ENCODE measurements around the gene CRIP3.

Gene CRIP3

GRCh38 chr6:43287717-43288679 is 20.6 kb downstream of the CRIP3 start:
- ATAC-seq (no peak), DNase-seq (no peak)

GRCh38 chr6:43286980-43287716 is 21.5 kb downstream of the CRIP3 start:
- DNase-seq, result no peak
- ATAC-seq, result no peak

GRCh38 chr6:43286456-43286979 is 22.1 kb downstream of the CRIP3 start:
- ATAC-seq (no peak), DNase-seq (no peak)

- no peak for DNase-seq
- no peak for ATAC-seq
These were observed 22.8 kb downstream of the CRIP3 start for GRCh38 chr6:43285832-43286231.

- ATAC-seq, result no peak
These were observed 23.4 kb downstream of the CRIP3 start for GRCh38 chr6:43284991-43285781.

GRCh38 chr6:43283905-43284304 is 24.7 kb downstream of the CRIP3 start:
- DNase-seq (no peak), ATAC-seq (no peak)

More at GRCh38 chr6:43284991-43285781, 23.4 kb downstream of the CRIP3 start:
- DNase-seq, result no peak

GRCh38 chr6:43283514-43283901 is 25.1 kb downstream of the CRIP3 start:
- no peak for ATAC-seq
- DNase-seq, result no peak

GRCh38 chr6:43282636-43283513 is 25.8 kb downstream of the CRIP3 start:
- ATAC-seq, result no peak
- no peak for DNase-seq

GRCh38 chr6:43282060-43282459 is 26.6 kb downstream of the CRIP3 start:
- DNase-seq, result no peak
- ATAC-seq, result no peak

GRCh38 chr6:43280234-43280633 is 28.4 kb downstream of the CRIP3 start:
- ATAC-seq (no peak), DNase-seq (no peak)

GRCh38 chr6:43278524-43279078 is 30.0 kb downstream of the CRIP3 start:
- DNase-seq (no peak), ATAC-seq (no peak)

GRCh38 chr6:43277643-43278523 is 30.7 kb downstream of the CRIP3 start:
- DNase-seq (no peak), ATAC-seq (no peak)

- no peak for DNase-seq
- no peak for ATAC-seq
These were observed 31.4 kb downstream of the CRIP3 start for GRCh38 chr6:43277306-43277642.

- ATAC-seq, result no peak
- DNase-seq, result no peak
These were observed 31.9 kb downstream of the CRIP3 start for GRCh38 chr6:43276577-43277305.

- DNase-seq, result no peak
These were observed 32.6 kb downstream of the CRIP3 start for GRCh38 chr6:43275801-43276576.

GRCh38 chr6:43274916-43275597 is 33.6 kb downstream of the CRIP3 start:
- DNase-seq, result peak; percentile 38
- ATAC-seq, result no peak

More at GRCh38 chr6:43275801-43276576, 32.6 kb downstream of the CRIP3 start:
- ATAC-seq, result no peak

GRCh38 chr6:43274127-43274915 is 34.3 kb downstream of the CRIP3 start:
- no peak for DNase-seq
- ATAC-seq, result no peak
